ENCODE data around the gene FOLH1.

GRCh38 chr11:49213026-49213560 is 4.7 kb upstream of the FOLH1 start:
- TF ChIP-seq CTCF (optimal IDR thresholded peaks at IDR 0.05 in 1 of 3, IDR thresholded peaks at IDR 0.05 in 1 of 3, conservative IDR thresholded peaks at IDR 0.05 in 1 of 3; ENCODE audit: extremely low read depth in 1 of 3, insufficient read depth in 2 of 3, low read length in 3 of 3): no peak
- no peak for TF ChIP-seq EZH2 (IDR thresholded peaks at IDR 0.05; ENCODE audit: low read length)
